SU-DHL-6 (cell line): ENCODE data around the gene HELQ.

Source experiments
- H2AFZ ChIP-seq: fragments of 200-600 bp; sonication (generic); 2 replicates; pipeline ENCODE4 v1.6.1; 2014; ENCODE audit warnings: low read depth, mild to moderate bottlenecking, moderate library complexity, mixed read lengths, antibody characterized with exemption, low read length; ENCODE audit not compliant: severe bottlenecking
- H3F3A ChIP-seq: fragments of 200-600 bp; shearing (Covaris generic); 2 replicates; pipeline ENCODE4 v1.6.0; 2016; ENCODE audit warnings: antibody characterized with exemption, mild to moderate bottlenecking; ENCODE audit not compliant: insufficient read depth
- H3K27ac ChIP-seq: fragments of 200-600 bp; sonication (generic); 2 replicates; pipeline ENCODE4 v1.5.1; 2016; ENCODE audit warnings: low read depth, mild to moderate bottlenecking, low read length, moderate library complexity, mixed read lengths
- H3K27me3 ChIP-seq: fragments of 200-600 bp; sonication (generic), shearing (Covaris generic); 2 replicates; pipeline ENCODE4 v1.6.0; 2014; ENCODE audit warnings: mild to moderate bottlenecking, low read length
- H3K36me3 ChIP-seq: fragments of 200-600 bp; sonication (generic); 2 replicates; pipeline ENCODE4 v1.6.1; 2014; ENCODE audit warnings: mild to moderate bottlenecking, low read length, mixed read lengths
- H3K4me2 ChIP-seq: fragments of 300-600, 200-600 bp; shearing (Covaris generic), sonication (generic); 2 replicates; pipeline ENCODE4 v1.6.0; 2014; ENCODE audit warnings: low read length, low read depth, mild to moderate bottlenecking; ENCODE audit not compliant: poor library complexity, severe bottlenecking
- H3K4me3 ChIP-seq: fragments of 200-600 bp; sonication (generic); 2 replicates; pipeline ENCODE4 v1.5.1; 2014; ENCODE audit warnings: antibody characterized with exemption, low read length, mild to moderate bottlenecking, mixed read lengths; ENCODE audit not compliant: insufficient read depth, poor library complexity, severe bottlenecking
- H3K79me2 ChIP-seq: fragments of 200-600 bp; sonication (generic); 2 replicates; pipeline ENCODE4 v1.6.1; 2014; ENCODE audit warnings: mild to moderate bottlenecking, low read length, moderate library complexity; ENCODE audit not compliant: insufficient read depth
- H3K9ac ChIP-seq: fragments of 200-600 bp; sonication (generic); 2 replicates; pipeline ENCODE4 v1.7.0; 2014; ENCODE audit warnings: mild to moderate bottlenecking, low read length
- H3K9me2 ChIP-seq: fragments of 200-600 bp; sonication (generic); replicated peaks from 2 replicates; pipeline ENCODE4 v1.6.1; 2014; ENCODE audit warnings: low read length; ENCODE audit not compliant: insufficient read depth
- H3K9me3 ChIP-seq: fragments of 200-600 bp; sonication (generic); 2 replicates; pipeline ENCODE4 v1.6.1; 2014; ENCODE audit warnings: low read length, mixed read lengths; ENCODE audit not compliant: insufficient read depth
- H4K20me1 ChIP-seq: fragments of 200-600 bp; sonication (generic); 2 replicates; pipeline ENCODE4 v1.6.1; 2014; ENCODE audit warnings: low read depth, mild to moderate bottlenecking, antibody characterized with exemption, low read length, moderate library complexity, mixed read lengths
- EZH2phosphoT487 ChIP-seq: fragments of 200-600 bp; sonication (generic), shearing (Covaris generic); conservative IDR thresholded peaks from 2 replicates; pipeline ENCODE4 v1.6.1; 2018; ENCODE audit warnings: mild to moderate bottlenecking, antibody characterized with exemption, low read length, moderate library complexity, mixed read lengths
- TF ChIP-seq, protein P1 (sequence below): fragments of 200-600 bp; sonication (generic); IDR thresholded peaks from one replicate; pipeline ENCODE4 v1.5.1; 2017; ENCODE audit warnings: antibody characterized with exemption, mild to moderate bottlenecking, low read length, moderate library complexity; ENCODE audit not compliant: insufficient read depth, poor library complexity, severe bottlenecking

The HELQ gene

DNA sequence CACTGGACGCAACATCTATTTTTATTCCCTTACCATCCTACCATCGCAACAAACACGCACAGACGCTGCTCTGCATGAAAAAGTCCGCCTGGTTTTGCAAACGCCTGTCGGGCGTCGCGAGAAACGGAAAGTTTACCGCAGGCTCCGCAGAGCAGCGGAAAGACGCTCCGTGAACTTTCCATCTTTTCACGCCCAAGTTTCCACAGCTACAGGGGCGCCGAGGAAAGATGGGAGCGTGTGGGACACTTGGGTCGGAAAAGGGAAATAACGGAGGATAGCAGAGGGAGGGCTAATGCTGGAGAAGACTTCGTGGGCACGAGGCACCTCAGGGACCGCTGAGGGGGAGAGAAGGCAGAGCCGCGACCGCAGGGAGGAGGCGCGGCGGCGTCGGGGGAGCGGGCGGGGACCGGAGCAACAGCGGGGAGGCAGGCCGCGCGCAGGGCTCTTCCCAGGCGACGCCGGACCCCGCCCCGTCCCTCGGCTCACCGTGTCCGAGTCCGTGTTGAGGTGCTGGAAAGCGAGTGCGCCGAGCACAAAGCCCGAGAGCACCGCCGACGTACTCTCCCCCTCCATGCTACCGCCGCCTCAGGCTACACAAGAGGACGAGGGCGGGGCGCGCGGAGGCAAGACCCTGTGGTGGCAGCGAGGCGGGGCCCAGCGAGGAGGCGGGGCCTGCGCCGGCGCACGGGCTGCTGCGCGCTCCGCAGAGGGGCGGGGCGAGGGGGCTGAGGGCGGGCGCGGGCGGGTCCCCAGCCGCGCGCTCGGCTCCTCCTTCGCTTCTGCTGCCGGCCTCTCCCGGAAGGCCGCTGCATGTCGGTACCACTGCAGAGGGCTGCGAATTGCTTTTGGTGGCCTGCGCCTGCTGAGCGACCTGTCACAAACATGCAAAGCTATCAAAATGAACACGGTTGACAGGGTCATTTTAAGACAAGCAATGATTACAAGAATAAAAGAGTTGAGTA, 29.2 kb upstream of the HELQ start, which contains the start of gene ABRAXAS1:
TSS of gene ABRAXAS1 (minus strand) at position 601 of the 962 bp plus-strand sequence. CDS start at position 573, 28 bp downstream.
- H3K4me3 ChIP-seq: peak within 1 kb of the TSS; percentile 75

DNA sequence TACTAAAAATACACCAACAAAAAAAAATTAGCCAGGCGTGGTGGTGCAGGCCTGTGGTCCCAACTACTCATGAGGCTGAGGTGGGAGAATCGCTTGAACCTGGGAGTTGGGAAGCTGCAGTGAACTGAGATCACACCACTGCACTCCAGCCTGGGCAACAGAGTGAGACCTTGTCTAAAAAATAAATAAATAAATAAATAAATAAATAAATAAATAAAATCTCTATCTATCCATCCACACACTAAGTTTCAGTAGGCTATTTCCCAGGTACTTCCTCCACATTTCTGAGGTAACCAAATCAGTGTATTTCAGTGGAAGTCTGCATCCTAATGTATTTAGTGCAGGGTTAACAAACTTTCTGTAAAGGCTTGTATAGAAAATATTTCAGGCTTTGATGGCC, 18.3 kb upstream of the HELQ start:
- Histone ChIP-seq H3K9me2 (no peaks in the 10 kb centered on the region), H3K9me3 (no peaks in the 10 kb centered on the region), H3F3A (no peaks in the 10 kb centered on the region), H3K79me2 (no peaks in the 10 kb centered on the region), H3K9ac (no peak overlapping the region), H4K20me1 (no peaks in the 10 kb centered on the region), H3K36me3 (no peaks in the 10 kb centered on the region), H3K27ac (no peak overlapping the region), H3K4me2 (no peak overlapping the region), H2AFZ (no peak overlapping the region), H3K27me3 (no peaks in the 10 kb centered on the region), H3K4me3 (no peak overlapping the region)
- TF ChIP-seq, protein P1, sequence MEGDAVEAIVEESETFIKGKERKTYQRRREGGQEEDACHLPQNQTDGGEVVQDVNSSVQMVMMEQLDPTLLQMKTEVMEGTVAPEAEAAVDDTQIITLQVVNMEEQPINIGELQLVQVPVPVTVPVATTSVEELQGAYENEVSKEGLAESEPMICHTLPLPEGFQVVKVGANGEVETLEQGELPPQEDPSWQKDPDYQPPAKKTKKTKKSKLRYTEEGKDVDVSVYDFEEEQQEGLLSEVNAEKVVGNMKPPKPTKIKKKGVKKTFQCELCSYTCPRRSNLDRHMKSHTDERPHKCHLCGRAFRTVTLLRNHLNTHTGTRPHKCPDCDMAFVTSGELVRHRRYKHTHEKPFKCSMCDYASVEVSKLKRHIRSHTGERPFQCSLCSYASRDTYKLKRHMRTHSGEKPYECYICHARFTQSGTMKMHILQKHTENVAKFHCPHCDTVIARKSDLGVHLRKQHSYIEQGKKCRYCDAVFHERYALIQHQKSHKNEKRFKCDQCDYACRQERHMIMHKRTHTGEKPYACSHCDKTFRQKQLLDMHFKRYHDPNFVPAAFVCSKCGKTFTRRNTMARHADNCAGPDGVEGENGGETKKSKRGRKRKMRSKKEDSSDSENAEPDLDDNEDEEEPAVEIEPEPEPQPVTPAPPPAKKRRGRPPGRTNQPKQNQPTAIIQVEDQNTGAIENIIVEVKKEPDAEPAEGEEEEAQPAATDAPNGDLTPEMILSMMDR: no peak
- TF ChIP-seq EZH2phosphoT487: no peak

More for the DNA sequence above, 29.2 kb upstream of the HELQ start, which contains the start of gene ABRAXAS1:
- Histone ChIP-seq H2AFZ (peak within 1 kb of the TSS; percentile 82), H3K79me2 (peaks cover 8% of the 10 kb centered on the region; the same call in 1 of the 2 replicates), H3K27me3 (no peaks in the 10 kb centered on the region), H4K20me1 (no peaks in the 10 kb centered on the region), H3K27ac (peak within 1 kb of the TSS; percentile 61), H3K4me2 (peak within 1 kb of the TSS; percentile 87), H3K9ac (peak within 1 kb of the TSS; percentile 75), H3K36me3 (no peaks in the 10 kb centered on the region), H3F3A (no peaks in the 10 kb centered on the region; the same call in 1 of the 2 replicates), H3K9me2 (no peaks in the 10 kb centered on the region), H3K9me3 (no peaks in the 10 kb centered on the region)
- TF ChIP-seq EZH2phosphoT487: no peak
- TF ChIP-seq, protein P1: no peak

DNA sequence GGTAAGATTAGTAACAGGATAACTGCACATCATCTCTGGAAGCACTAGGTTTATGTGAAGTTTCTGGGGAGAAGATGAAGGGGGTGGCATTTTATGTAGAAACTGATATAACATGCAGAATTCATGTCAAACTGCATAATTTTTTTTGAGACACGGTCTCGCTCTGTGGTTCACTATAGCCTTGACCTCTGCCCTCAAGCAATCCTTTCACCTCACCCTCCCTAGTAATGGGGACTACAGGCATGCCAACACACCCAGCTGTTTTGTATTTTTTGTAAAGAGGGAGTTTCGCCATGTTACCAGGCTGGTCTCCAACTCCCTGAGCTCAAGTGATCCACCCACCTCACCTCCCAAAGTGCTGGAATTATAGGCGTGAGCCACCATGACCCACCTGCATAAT, 17.8 kb upstream of the HELQ start:
- Histone ChIP-seq H3K36me3 (no peaks in the 10 kb centered on the region), H4K20me1 (no peaks in the 10 kb centered on the region), H3K27ac (no peak overlapping the region)

More for the DNA sequence above, 17.8 kb upstream of the HELQ start:
- Histone ChIP-seq H3K4me2 (no peak overlapping the region), H3F3A (no peaks in the 10 kb centered on the region), H3K9me3 (no peaks in the 10 kb centered on the region), H3K4me3 (no peak overlapping the region), H2AFZ (no peak overlapping the region), H3K27me3 (no peaks in the 10 kb centered on the region), H3K79me2 (no peaks in the 10 kb centered on the region), H3K9ac (no peak overlapping the region), H3K9me2 (no peaks in the 10 kb centered on the region)
- TF ChIP-seq EZH2phosphoT487: no peak
- TF ChIP-seq, protein P1: no peak
